Endothelial cell (in vitro differentiated cells): ENCODE results near the gene KRTAP6-3. TPM values are rescaled to one million over a fixed set of nuclear protein-coding genes. Genes with fewer than 3 reads are reported as not detected.

Experiments used
- DNase-seq: peaks from one replicate; pipeline ENCODE4 v3.0.0; 2021; ENCODE audit warnings: low spot score
- H3K27ac Mint-ChIP-seq: one replicate; pipeline ENCODE4 v1.8.0; 2021; ENCODE audit warnings: mixed read lengths, inconsistent platforms; ENCODE audit not compliant: unreplicated experiment
- H3K27me3 Mint-ChIP-seq: one replicate; pipeline ENCODE4 v1.8.0; 2021; ENCODE audit warnings: mild to moderate bottlenecking, moderate library complexity, mixed read lengths, inconsistent platforms; ENCODE audit not compliant: unreplicated experiment
- H3K36me3 Mint-ChIP-seq: one replicate; pipeline ENCODE4 v1.8.0; 2021; ENCODE audit warnings: mild to moderate bottlenecking, low read depth, mixed read lengths, inconsistent platforms; ENCODE audit not compliant: unreplicated experiment
- H3K4me1 Mint-ChIP-seq: one replicate; pipeline ENCODE4 v1.8.0; 2021; ENCODE audit warnings: mild to moderate bottlenecking, mixed read lengths, inconsistent platforms; ENCODE audit not compliant: unreplicated experiment
- H3K4me3 Mint-ChIP-seq: one replicate; pipeline ENCODE4 v1.8.0; 2021; ENCODE audit warnings: mild to moderate bottlenecking, mixed read lengths, inconsistent platforms; ENCODE audit not compliant: unreplicated experiment
- H3K9me3 Mint-ChIP-seq: one replicate; pipeline ENCODE4 v1.8.0; 2021; ENCODE audit warnings: mixed read lengths, inconsistent platforms; ENCODE audit not compliant: unreplicated experiment
- total RNA-seq: library from RNA; stranded (reverse); fragmentation: NEBNext Ultra II Directional; extraction: Animal tissue kit (Norgen Biotek cat#: 25700); gene quantifications from one replicate; pipeline ENCODE4 v1.2.1, GENCODE V29; 2021; ENCODE audit not compliant: unreplicated experiment
- TF ChIP-seq, protein P1 (sequence below): fragments of 200-600 bp; sonication (generic); IDR thresholded peaks from one replicate; pipeline ENCODE4 v1.5.0; 2021; ENCODE audit warnings: antibody characterized with exemption; ENCODE audit not compliant: unreplicated experiment

Gene KRTAP6-3
- total RNA-seq, 1 donor from 2014 or later = not detected

GRCh38 chr21:30620080-30620479 lies 27.8 kb downstream of the KRTAP6-3 start:
- Mint-ChIP-seq H3K9me3 (no peaks in the 10 kb centered on the region), H3K36me3 (peaks cover 9% of the 10 kb centered on the region), H3K4me3 (no peak overlapping the region), H3K27ac (no peak overlapping the region), H3K4me1 (no peaks in the 10 kb centered on the region), H3K27me3 (no peaks in the 10 kb centered on the region)
- TF ChIP-seq, protein P1, sequence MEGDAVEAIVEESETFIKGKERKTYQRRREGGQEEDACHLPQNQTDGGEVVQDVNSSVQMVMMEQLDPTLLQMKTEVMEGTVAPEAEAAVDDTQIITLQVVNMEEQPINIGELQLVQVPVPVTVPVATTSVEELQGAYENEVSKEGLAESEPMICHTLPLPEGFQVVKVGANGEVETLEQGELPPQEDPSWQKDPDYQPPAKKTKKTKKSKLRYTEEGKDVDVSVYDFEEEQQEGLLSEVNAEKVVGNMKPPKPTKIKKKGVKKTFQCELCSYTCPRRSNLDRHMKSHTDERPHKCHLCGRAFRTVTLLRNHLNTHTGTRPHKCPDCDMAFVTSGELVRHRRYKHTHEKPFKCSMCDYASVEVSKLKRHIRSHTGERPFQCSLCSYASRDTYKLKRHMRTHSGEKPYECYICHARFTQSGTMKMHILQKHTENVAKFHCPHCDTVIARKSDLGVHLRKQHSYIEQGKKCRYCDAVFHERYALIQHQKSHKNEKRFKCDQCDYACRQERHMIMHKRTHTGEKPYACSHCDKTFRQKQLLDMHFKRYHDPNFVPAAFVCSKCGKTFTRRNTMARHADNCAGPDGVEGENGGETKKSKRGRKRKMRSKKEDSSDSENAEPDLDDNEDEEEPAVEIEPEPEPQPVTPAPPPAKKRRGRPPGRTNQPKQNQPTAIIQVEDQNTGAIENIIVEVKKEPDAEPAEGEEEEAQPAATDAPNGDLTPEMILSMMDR = no peak
- no peak for DNase-seq

DNA sequence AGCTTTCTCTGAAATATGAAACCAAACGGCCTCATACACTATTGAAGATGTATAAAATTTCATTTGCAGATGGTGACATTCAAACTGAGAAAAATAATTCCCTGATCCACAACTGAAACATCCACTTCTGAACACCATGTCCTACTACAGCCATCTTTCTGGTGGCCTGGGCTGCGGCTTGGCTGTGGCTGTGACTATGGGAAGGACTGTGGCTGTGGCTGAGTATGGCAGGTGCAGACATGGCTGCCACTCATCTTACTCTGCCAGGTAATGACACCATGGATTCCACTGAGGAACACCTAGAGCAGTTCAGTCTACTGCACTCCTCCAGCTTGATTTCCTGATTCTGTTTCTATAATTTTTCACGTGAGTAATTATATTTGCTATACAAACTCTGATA lies 28.3 kb downstream of the KRTAP6-3 start, which contains the start of gene KRTAP20-4:
Gene KRTAP20-4 (plus strand): TSS at position 106 of the 400 bp plus-strand sequence.
- H3K4me1 Mint-ChIP-seq = no peaks in the 10 kb centered on the region
- H3K4me3 Mint-ChIP-seq = no peak within 1 kb of the TSS
- no peak within 1 kb of the TSS for H3K27ac Mint-ChIP-seq
- TF ChIP-seq, protein P1 = no peak
- no peaks in the 10 kb centered on the region for H3K9me3 Mint-ChIP-seq
- DNase-seq = no peak
- H3K27me3 Mint-ChIP-seq = no peaks in the 10 kb centered on the region
- H3K36me3 Mint-ChIP-seq = peaks cover 9% of the 10 kb centered on the region

- Mint-ChIP-seq H3K36me3 (peaks cover 15% of the 10 kb centered on the region), H3K9me3 (peaks cover 8% of the 10 kb centered on the region), H3K4me1 (no peaks in the 10 kb centered on the region), H3K27me3 (no peaks in the 10 kb centered on the region), H3K27ac (no peak overlapping the region), H3K4me3 (no peak overlapping the region)
- no peak for DNase-seq
- TF ChIP-seq, protein P1 = no peak
These were observed 31.1 kb downstream of the KRTAP6-3 start for GRCh38 chr21:30623362-30623761.

- Mint-ChIP-seq H3K36me3 (peaks cover 15% of the 10 kb centered on the region), H3K27ac (no peak overlapping the region), H3K9me3 (peaks cover 8% of the 10 kb centered on the region), H3K4me1 (no peaks in the 10 kb centered on the region), H3K27me3 (no peaks in the 10 kb centered on the region), H3K4me3 (no peak overlapping the region)
- TF ChIP-seq, protein P1 = no peak
- DNase-seq = no peak
These were observed 33.4 kb downstream of the KRTAP6-3 start for GRCh38 chr21:30625449-30626165.

DNA sequence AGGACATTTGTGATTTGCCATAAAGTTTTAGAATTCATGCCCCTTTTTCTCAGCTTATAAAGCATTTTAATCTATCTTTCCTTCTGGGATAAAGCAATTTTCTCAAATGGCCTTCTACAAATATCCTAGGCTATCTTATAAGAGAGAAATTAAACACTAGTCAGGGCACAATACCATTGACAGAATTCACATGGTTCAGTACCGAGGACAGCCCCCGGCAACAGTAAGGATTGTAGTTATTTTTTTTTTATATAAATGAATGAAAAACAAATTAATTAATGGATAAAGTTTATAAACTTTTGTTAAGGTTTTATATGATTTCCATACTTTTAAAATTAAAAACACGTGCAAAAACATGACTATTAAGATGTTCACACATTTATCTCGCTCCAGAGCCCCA lies 35.9 kb downstream of the KRTAP6-3 start:
- H3K4me1 Mint-ChIP-seq = no peaks in the 10 kb centered on the region
- H3K27me3 Mint-ChIP-seq = no peaks in the 10 kb centered on the region
- no peak overlapping the region for H3K27ac Mint-ChIP-seq
- no peak overlapping the region for H3K4me3 Mint-ChIP-seq
- TF ChIP-seq, protein P1 = no peak
- H3K36me3 Mint-ChIP-seq = peaks cover 15% of the 10 kb centered on the region
- H3K9me3 Mint-ChIP-seq = peaks cover 8% of the 10 kb centered on the region
- DNase-seq = no peak
